ENCODE data around the gene KCNN2.
A peak's percentile ranks its signal among the peaks of the same experiment; 100 is the strongest.

KCNN2 gene

DNA sequence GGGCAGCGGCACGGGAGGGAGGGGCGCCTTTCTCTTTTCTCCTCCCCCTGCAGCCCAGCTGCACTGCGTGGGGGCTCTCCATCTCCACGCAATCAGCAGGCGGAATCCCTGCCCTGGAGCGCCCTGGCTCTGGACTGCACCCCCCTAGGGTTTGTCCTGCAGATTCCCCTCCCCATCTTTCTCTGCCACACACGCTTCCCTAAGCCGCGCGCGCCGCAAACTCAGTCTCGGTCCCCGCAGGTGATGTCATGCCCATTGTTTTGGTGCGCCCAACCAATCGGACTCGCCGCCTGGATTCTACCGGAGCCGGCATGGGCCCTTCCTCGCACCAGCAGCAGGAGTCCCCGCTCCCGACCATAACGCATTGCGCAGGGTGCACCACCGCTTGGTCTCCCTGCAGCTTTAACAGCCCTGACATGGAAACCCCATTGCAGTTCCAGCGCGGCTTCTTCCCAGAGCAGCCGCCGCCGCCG is at the start of gene KCNN2:
Gene KCNN2 (plus strand): TSS at position 347 of the 473 bp plus-strand sequence. CDS start 70 bp downstream, at position 417.
- DNase-seq (ENCODE audit: low spot score) = peak; percentile 8

DNA sequence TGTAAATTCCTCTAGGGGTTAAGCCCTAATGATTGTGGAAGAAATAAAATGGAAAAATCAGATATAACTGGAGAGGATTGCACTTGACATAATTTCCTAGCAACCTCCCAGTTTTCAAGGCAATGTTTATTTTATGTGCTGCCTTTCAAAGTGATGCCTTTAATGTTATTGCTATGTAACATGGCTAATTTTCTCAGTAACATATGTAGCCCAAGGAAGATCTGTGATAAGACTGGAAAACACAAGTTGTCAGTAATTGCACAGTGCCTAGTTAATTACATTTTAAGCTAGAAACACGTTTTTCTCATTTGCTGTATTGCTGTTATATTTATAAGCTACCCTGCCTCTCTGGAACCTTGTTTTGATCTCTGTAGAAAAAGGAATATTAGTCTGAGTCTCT is 49.2 kb upstream of the KCNN2 start:
- DNase-seq (ENCODE audit: low spot score) = no peak

DNA sequence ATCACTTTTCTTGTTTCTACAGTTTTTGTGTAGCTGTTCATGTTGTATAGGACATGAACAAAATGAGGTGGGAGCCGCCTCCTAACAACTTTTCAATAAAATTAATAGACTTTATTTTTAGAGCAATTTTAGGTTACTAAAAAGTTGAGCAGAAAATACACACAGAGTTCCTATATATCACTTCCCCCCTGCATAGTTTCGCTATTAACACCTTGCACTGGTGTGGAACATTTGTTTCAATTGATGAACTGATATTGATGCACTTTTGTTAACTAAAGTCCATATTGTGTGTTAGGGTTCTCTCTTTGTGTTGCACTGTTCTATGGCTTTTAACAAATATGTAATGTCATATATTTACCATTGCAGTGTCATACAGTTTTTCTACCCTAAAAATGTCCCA is 47.8 kb upstream of the KCNN2 start:
- no peak for DNase-seq (ENCODE audit: low spot score)

DNA sequence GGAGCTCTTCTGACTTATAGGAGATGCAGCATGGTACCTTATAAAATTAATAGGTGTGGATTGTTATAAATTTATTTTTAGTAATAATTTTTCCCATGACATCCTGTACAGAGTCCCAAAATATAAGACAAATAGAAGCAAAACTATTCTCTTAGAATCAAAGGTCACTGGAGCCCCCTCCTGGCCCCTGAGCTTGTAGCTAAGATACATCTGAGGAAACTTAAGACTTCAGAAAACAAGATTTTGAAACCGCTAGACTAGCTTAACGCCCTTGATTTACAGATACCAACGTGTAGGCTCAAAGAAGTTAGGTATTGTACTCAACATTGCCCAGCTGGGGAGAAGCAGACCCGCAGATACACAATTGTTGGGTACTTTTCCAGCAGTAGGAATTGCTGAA is 45.7 kb upstream of the KCNN2 start:
- no peak for DNase-seq (ENCODE audit: low spot score)

DNA sequence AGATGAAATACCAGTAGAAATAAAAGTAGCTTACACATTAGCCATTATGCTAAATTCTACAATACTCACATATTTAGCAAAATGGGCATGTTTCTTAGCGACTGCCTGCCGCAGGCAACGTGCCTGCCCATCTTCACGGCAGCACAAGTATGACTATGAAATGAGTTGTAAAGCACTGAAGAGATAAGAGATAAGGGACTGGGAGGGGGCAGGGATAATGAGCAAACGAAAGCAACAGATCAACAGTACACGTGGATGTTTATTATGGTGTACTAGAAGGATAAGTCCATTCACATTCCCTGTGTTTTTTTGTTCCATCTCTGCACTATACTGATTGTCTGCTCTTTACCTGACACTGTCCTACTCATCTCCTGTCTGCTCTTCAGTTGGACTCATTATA is 44.1 kb upstream of the KCNN2 start:
- no peak for DNase-seq (ENCODE audit: low spot score)

DNA sequence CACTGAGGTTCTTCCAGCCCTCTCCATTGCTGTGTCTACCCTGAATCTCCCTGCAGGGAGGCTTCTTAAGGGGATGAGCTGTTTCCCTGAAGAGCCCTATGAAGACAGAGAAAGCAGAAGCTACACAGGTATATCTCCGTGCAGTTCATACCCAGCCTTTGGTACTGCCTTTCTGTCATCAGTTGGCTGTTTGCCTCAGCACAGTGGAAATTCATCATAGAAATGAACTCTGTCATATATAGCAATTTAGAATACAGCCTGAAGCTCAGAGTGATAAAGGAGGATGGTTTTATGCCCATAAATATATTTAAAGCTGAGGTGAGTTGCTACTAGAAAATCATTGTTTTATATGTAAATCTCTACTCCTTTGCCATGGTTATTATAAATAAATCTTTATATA is 42.6 kb upstream of the KCNN2 start:
- DNase-seq (ENCODE audit: low spot score) = no peak

DNA sequence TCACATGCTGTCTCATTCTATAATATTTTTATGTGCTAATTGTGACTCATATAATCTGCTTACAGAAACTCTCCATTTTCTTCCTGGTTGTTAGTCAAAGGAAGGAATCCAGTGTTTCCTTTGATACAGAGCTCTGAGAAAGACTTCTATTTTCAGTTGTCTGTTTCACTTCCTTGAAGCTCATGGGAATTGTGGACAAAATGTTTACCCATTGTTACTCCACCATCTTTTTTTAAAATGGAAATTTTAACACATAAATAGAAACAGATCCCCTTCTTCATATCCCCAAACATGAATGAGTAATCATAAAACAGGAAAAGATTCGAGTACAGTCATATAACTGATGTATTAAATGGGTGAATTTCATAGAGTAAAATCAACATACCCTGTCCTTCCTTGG is 42.0 kb upstream of the KCNN2 start:
- DNase-seq (ENCODE audit: low spot score) = no peak

DNA sequence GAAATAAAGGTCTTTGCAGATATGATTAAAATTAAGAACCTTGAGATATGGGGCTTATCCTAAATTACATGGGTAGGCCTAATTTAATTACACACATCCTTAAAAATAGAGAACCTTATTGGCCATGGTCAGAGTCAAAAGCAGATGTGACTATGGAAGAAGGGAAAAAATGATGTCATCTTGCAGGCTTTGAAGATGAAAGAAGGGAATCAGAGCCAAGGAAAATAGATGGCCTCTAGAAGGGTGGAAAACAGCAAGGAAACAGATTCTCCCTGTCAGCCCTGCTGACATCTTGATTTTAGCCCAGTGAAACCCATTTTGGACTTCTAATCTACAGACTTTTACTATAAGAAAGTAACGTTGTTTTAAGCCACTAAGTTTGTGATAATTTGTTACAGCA is 37.6 kb upstream of the KCNN2 start:
- DNase-seq (ENCODE audit: low spot score) = no peak

DNA sequence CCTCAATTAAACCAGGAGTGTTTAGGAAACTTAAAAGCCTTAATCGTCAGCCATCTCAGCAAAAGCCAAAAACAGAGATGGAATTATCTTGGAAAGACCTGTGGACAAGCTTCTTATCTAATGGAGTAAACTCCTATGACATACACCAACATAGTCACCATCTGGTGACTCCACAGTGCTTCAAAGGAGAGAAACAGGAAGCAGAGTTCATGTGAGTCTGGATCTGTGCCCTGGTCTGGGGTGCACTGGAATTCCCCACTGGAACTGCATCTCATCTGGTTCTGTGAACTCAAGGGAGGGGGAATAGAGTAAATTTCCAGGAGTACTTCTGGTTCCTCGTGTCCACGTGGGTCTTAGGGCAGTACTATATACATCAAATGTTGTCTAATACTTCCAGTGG is 36.3 kb upstream of the KCNN2 start:
- DNase-seq (ENCODE audit: low spot score) = no peak

DNA sequence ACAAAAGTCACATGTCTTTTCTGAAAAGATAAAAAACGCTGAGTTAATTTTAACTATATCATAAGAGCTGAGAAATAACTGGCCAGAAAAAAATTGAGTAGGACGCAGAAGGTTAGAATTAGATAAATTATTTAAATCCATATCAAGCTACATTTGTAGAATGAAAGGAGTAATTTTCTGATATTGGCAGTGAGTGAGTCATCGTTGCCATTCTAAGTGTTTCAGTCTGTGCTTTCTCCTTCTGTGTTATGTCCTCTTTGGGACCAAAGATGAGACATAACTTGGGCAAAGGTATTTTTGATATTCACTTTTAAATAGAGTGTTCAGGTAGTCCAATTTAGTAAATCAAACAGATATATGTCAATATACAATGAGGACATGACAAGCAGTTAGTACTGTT is 34.4 kb upstream of the KCNN2 start:
- DNase-seq (ENCODE audit: low spot score) = no peak

DNA sequence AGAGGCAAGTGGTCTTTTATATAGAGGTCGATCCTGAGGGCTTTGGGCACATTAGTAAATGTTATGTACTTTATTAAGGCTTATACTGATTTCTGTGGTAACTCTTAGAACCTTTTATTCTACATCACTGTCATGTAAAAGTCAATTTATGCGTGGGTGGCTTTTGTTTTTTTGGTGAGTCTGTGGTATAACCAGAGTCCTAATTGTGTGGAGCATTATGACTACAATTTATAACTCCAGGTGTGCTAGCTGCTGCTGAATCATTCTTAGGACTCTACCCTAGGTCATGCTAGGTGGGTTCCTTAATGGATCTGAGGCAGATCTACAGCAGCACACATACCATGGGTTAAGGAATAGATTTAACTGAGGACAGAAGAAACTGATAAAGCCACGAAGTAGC is 33.9 kb upstream of the KCNN2 start:
- DNase-seq (ENCODE audit: low spot score) = no peak

DNA sequence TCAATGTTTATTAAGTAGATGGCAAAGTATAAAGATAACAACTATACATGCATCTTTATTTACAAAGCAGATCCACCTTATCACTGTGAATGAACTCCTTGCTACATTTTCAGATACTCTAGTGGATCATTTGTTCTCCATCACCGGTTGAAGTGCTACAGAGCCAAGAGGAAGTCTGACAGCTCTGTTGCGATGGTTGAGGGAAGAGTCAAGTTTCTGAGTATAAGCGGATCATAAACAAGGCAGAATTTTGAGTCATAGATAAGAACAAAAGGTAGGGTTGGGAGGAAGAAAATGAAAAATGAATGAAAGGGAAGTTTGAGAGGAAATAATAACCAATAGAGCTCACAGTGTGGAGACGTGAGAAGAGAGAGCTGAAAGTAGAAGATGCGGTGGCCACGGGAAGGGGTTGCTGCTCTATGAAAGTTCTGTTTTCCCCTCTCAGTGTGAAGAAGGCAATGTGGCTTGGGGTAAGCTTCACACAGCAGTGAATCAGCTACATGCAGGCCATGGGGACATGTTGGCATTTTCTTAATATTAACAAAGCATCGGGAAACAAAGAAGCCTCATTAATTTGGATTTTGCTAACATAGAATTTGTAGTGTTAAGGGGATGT is 30.8 kb upstream of the KCNN2 start:
- no peak for DNase-seq (ENCODE audit: low spot score)

DNA sequence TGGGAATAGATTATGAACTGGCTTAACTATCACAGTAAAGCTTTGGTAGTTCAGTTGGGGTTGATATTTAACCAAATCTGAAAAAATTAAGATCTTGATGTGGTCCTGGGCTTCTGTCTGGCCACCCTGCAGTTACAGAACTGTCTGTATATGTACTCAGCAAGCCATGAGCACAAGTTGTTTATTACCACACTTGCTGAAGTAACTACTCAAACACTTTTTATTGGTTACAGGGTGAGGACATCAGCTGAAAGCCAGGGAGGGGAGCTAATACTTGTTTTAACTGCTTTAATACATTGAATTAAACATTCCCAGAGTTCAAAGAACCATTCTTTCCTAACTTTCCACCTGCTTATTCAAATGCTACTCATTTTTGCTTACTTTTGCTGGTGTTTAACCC is 29.4 kb upstream of the KCNN2 start:
- DNase-seq (ENCODE audit: low spot score) = no peak

DNA sequence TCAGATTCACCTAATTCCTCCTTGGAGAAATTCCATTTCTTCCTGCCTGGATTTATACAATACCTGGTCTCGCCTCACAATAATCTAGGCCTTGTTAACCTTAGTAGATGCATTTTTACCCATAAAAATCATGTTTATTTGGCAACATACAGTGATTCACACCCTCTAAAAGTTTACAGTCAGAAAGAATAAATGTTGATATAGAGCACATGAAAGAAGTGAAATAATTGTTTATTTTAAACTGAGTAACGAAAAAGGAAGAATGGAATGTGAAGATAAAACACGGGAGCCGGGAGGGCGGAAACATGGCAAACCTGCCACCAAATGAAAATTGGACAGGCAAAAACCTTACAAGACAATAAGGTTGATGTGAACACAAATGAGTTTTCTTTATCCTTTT is 28.9 kb upstream of the KCNN2 start:
- no peak for DNase-seq (ENCODE audit: low spot score)

DNA sequence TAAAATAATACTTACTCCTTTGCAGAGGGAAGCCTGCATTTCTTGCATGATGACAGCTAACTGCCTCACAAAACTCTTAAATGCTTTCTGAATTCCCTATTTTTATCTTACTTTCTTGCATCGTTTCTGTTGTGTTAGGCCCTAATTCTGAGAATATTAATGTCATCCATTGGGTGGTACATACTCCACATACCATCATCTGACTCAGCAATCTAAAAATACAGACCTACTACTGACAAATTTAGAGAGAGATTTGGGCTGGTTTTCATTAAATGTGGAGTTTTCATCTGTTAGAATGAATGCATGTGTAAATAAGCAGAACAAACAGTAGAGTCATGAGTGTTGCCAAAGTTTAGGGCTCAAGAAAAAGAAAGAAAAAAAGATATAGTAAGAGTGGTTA is 26.5 kb upstream of the KCNN2 start:
- DNase-seq (ENCODE audit: low spot score) = no peak

DNA sequence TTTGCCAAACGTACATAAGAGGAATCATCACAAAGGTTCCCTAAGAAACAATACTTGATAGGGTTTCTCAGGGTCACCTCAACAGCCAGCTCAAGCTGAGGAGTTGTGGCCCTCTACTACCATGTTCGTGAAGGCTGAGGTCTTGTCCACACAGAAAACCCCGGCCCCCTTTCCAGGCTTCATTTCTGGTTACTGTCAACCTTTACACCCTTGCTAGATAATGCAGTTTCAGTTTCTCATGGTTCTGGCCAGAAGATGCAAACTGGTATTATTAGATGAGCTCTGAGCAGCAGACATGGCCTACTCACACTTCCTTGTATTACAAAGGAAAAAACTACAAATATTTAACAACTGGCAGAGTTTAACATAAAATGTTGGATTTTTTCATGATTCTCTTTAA is 22.8 kb upstream of the KCNN2 start:
- DNase-seq (ENCODE audit: low spot score) = no peak

DNA sequence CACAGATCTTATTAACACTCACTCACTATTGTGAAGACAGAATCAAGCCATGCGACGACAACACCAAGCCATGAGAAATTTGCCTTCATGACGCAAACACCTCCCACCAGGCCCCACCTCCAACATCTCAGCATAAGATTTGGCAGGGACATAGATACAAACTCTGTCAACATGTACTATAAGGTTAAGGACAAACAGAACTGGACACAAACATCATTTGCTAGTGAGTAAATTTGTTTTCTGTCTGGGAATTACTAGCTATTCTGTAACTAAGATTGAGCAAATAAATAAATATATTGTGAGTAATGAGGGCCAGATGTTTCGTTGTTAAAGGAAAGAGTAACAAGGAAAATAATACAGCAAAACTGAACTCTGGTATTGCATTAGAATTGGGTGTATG is 15.7 kb upstream of the KCNN2 start:
- no peak for DNase-seq (ENCODE audit: low spot score)

DNA sequence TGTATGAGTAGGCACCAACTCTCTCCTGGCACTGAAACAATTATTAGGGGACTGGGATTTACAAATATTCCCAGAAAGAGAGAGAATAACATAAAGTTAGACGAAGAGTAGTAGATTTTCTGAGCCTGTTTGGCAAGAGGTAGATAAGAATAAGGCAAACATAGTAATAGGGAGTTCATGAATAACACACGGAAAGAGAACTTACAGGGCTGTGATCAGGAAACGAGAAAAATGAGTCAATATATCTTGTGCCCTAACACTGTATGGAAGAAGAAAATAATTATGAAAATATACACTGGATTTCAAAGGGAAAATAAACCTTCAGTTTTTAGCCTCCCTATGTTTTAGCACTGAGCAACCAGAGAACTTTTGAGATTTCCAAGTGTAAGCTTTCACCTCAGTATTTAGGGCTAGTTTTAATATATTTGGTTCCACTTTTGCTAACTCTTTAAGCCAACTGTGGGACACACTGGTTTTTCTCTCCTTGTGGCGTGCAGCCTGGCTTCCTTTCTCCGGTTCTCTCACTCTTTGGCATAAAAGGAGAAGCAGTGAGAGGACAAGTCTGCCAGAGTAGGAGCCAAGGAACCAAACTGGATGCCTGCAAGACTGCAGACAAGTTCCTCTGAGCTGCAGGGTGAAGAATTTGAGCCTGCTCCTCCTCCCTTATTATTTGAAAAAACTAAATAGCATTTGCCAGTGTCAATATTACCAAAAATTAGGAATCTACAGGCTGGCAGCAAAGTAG is 6.6 kb upstream of the KCNN2 start:
- DNase-seq (ENCODE audit: low spot score) = no peak

DNA sequence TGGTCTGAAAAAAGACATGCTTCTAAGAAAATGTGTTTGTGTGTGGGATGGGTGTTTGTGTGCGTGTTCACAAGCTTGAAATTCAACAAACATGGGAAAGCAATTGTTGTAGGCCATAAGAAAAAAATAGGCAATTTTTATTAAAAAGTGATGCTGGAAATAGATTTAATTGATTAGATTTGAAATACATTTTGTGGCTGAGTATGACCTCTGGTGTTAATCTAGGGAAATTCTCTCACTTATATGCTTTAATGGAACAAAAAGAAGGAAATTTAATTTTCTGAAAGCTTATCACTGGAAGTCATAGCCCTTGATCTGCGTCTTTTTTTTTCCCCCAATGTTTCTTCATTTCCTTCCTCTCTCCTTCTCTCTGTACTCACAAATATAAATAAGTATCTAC is 3.5 kb upstream of the KCNN2 start:
- DNase-seq (ENCODE audit: low spot score) = no peak

DNA sequence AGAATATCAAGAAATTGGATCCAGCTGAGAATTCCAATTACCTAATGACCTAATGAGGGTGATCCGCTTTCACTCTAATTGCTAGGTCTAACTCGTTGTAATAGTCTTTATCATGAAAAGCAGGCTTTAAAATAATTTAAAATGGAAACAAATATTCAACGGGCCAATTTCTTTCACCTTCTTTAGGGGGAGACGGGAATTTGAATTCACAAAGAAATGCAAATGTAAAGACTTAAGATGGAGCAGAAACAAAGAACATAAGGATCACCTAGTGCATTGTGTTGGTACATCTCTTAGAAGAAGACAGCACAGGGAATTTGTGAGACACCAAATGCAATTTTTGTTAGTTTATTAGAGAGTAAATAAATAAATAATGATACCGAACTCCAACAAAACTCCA is 1.5 kb upstream of the KCNN2 start:
- no peak for DNase-seq (ENCODE audit: low spot score)

DNA sequence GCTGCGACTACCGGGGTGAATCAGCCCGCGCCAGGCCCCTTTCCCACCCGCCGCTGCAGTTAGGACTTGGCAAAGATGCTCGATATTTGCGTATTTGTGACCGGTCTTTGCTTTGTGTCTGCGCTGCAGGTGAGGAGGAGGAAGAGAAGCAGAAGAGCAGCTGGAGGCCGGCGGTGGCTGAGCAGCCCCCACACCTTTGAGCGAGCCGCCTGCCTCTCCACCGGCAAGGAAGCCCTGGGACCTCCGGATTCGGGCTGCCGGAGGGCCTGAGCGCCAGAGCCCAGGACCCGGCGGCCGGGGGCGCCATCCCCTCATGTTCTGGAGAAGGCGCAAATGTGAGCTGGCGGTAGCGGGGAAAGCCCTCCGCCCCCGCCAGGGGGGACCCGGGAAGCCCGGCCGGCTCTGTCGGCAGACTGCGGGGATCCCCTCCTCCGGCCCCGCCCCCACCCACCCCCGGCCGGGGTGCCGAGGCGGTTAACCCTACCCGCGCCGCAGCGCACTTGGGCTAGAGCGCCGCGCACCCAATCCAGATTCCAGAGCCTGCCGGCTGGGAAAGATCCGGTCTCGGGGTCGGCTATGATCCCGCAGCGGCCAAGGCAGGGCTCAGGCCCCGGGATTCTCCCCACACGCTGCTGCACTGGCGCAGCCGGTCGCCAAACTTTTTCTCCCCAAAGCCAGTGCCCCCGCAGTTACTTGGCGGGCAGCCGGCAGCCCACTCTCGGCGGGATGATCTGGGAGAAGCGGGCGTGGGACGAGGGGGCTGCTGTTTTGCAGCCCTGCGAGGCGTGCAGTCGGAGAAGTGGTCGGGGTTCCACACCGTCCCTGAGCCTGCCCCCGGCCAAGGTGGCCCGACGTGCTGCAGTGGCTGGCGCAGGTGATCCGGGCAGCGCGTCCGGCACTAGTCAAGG is 800 bp upstream of the KCNN2 start:
- DNase-seq (ENCODE audit: low spot score) = peak; percentile 10

DNA sequence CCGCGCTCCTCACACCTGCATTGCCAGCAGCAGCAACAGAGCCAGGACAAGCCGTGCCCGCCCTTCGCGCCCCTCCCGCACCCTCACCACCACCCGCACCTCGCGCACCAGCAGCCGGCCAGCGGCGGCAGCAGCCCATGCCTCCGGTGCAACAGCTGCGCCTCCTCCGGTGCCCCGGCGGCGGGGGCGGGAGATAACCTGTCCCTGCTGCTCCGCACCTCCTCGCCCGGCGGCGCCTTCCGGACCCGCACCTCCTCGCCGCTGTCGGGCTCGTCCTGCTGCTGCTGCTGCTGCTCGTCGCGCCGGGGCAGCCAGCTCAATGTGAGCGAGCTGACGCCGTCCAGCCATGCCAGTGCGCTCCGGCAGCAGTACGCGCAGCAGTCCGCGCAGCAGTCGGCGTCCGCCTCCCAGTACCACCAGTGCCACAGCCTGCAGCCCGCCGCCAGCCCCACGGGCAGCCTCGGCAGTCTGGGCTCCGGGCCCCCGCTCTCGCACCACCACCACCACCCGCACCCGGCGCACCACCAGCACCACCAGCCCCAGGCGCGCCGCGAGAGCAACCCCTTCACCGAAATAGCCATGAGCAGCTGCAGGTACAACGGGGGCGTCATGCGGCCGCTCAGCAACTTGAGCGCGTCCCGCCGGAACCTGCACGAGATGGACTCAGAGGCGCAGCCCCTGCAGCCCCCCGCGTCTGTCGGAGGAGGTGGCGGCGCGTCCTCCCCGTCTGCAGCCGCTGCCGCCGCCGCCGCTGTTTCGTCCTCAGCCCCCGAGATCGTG is 517 bp downstream of the KCNN2 start:
- peak; percentile 11 for DNase-seq (ENCODE audit: low spot score)
